Breast epithelium (tissue), 3 donors: ENCODE results near the gene FBXL7.

Source experiments
- CTCF ChIP-seq, 3 donors: fragments of 450-650 bp; IDR thresholded peaks; one replicate each; pipeline ENCODE4 v1.5.1; 2016 to 2017; ENCODE audit warnings: antibody characterized with exemption in 3 of 3, mild to moderate bottlenecking in 3 of 3, moderate library complexity in 3 of 3
- POLR2A ChIP-seq: fragments of 450-650 bp; IDR thresholded peaks from one replicate; pipeline ENCODE4 v1.6.1; 2016; ENCODE audit warnings: antibody characterized with exemption, mild to moderate bottlenecking, moderate library complexity

GRCh38 chr5:15893866-15894265 is 393.9 kb downstream of the FBXL7 start:
- TF ChIP-seq CTCF (IDR thresholded peaks at IDR 0.05) (no peak), POLR2A (no peak)
